ENCODE data around the gene ZNF317.

DNA sequence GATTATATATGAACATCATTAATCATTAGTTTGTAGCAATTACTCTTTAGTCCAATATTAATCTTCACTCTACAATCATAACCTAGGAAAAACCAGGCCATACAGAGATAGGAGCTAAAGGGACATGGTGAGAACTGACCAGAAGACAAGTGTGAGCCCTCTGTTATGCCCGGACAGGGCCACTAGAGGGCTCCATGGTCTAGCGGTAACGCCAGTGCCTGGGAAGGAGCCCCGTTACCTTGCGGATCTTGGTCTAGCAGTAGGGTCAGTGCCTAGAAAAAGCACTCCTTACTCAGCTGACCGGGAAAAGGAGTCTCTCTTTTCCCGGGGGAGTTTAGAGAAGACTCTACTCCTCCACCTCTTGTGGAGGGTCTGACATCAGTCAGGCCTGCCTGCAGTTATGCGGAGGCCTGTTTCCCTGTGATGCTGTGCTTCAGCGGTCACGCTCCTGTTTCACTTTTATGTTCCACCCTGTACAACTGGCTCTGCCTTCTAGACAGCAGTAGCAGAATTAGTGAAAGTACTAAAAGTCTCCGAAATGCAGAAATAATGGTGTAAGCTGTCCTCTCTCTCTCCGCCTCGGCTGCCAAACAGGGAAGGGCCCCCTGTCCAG is 65.4 kb downstream of the ZNF317 start:
- TF ChIP-seq CBX5 (CRISPR knock-in tag; IDR thresholded peaks at IDR 0.05; ENCODE audit: borderline replicate concordance): no peak
- no peak for TF ChIP-seq PHB2 (IDR thresholded peaks at IDR 0.05; ENCODE audit: partially characterized antibody)
- TF ChIP-seq TBL1XR1 (IDR thresholded peaks at IDR 0.05; ENCODE audit: borderline replicate concordance, low read length, partially characterized antibody): no peak

Data from HepG2 (cell line).